Adrenal gland (tissue), 5 donors: ENCODE data around the gene APOL6.

Source experiments
- POLR2A ChIP-seq, 2 donors: fragments of 450-650 bp; IDR thresholded peaks; one replicate each; pipeline ENCODE4 v1.6.1; 2017; ENCODE audit warnings: antibody characterized with exemption in 2 of 2, mild to moderate bottlenecking in 2 of 2, moderate library complexity in 1 of 2
- TF ChIP-seq, protein P1 (sequence below), 6 experiments: fragments of 450-650 bp in 4 of 6; fragments of 200-600 bp in 2 of 6; sonication (generic) in 1 of 6; IDR thresholded peaks; 1 replicate in 5 of 6; 2 replicates in 1 of 6; pipeline versions ENCODE4 v1.5.1 to v1.8.0; 2016 to 2021; ENCODE audit warnings: antibody characterized with exemption in 6 of 6, mild to moderate bottlenecking in 2 of 6, moderate library complexity in 1 of 6
- donor health status: DM: no; HTN: no; CAD: no.

DNA sequence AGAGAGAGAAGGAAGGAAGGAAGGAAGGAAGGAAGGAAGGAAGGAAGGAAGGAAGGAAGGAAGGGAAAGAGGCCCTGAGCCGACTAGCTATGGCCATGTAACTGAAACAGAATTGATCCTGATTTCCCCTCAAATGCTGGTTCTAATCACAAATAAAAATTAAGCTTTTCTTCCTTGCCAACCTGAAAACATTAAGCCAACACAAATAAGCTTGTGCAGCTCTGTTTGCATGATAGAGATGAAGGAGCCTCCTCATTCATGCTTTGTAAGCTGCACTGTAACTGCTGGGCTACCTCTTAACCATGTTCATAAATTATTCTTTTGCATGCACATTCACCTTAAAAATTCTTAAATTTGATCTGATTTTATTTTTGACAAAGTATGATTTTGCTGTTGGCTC, 41.8 kb downstream of the APOL6 start:
- TF ChIP-seq, protein P1, sequence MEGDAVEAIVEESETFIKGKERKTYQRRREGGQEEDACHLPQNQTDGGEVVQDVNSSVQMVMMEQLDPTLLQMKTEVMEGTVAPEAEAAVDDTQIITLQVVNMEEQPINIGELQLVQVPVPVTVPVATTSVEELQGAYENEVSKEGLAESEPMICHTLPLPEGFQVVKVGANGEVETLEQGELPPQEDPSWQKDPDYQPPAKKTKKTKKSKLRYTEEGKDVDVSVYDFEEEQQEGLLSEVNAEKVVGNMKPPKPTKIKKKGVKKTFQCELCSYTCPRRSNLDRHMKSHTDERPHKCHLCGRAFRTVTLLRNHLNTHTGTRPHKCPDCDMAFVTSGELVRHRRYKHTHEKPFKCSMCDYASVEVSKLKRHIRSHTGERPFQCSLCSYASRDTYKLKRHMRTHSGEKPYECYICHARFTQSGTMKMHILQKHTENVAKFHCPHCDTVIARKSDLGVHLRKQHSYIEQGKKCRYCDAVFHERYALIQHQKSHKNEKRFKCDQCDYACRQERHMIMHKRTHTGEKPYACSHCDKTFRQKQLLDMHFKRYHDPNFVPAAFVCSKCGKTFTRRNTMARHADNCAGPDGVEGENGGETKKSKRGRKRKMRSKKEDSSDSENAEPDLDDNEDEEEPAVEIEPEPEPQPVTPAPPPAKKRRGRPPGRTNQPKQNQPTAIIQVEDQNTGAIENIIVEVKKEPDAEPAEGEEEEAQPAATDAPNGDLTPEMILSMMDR (IDR thresholded peaks at IDR 0.05): no peak
- TF ChIP-seq POLR2A (IDR thresholded peaks at IDR 0.05): no peak
